ENCODE results near the gene CCT3. TPM values are rescaled to one million over a fixed set of nuclear protein-coding genes. Genes with fewer than 3 reads are reported as not detected.

Gene CCT3
- total RNA-seq, 4 donors from 2014 or later, result 91.4 to 198 (median 149) TPM

DNA sequence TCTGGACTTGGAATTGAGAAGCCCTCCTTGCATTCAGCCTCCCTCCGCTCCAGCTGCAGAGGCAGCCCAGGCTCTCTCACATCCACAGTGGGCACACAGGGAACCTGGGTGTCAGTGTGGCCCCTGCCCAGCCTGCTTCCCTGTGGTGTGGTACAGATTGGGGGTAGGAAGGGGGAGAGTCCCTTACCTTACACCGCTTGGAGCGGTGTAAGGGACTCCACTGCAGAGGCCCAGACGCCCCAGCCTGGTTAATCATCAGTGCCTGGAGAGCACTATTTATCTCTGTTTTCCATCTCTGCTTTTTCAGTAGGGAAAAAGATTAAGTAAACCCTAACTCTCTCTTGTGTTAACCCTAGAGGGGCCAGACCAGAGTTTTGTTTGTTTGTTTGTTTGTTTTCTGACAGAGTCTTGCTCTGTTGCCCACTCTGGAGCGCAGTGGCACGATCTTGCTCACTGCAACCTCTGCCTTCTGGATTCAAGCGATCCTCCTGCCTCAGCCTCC lies 30.1 kb upstream of the CCT3 start:
- no peak for DNase-seq (ENCODE audit: low spot score in 2 of 2)
- peaks cover 32% of the 10 kb centered on the region for H3K27me3 ChIP-seq
- WGBS, result 79% methylated on average over 6 of the region's 7 CpGs
- no peak overlapping the region for H3K27ac ChIP-seq
- no peak for TF ChIP-seq POLR2AphosphoS5 (IDR thresholded peaks at IDR 0.05)
- TF ChIP-seq, protein P1, sequence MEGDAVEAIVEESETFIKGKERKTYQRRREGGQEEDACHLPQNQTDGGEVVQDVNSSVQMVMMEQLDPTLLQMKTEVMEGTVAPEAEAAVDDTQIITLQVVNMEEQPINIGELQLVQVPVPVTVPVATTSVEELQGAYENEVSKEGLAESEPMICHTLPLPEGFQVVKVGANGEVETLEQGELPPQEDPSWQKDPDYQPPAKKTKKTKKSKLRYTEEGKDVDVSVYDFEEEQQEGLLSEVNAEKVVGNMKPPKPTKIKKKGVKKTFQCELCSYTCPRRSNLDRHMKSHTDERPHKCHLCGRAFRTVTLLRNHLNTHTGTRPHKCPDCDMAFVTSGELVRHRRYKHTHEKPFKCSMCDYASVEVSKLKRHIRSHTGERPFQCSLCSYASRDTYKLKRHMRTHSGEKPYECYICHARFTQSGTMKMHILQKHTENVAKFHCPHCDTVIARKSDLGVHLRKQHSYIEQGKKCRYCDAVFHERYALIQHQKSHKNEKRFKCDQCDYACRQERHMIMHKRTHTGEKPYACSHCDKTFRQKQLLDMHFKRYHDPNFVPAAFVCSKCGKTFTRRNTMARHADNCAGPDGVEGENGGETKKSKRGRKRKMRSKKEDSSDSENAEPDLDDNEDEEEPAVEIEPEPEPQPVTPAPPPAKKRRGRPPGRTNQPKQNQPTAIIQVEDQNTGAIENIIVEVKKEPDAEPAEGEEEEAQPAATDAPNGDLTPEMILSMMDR (IDR thresholded peaks at IDR 0.05), result no peak
- TF ChIP-seq EP300 (IDR thresholded peaks at IDR 0.05), result no peak
- no peak for TF ChIP-seq POLR2A (IDR thresholded peaks at IDR 0.05)
- H3K9me3 ChIP-seq, result no peaks in the 10 kb centered on the region
- H3K4me1 ChIP-seq, result peaks cover 14% of the 10 kb centered on the region
- H3K36me3 ChIP-seq, result no peaks in the 10 kb centered on the region
- H3K4me3 ChIP-seq, result no peak overlapping the region

DNA sequence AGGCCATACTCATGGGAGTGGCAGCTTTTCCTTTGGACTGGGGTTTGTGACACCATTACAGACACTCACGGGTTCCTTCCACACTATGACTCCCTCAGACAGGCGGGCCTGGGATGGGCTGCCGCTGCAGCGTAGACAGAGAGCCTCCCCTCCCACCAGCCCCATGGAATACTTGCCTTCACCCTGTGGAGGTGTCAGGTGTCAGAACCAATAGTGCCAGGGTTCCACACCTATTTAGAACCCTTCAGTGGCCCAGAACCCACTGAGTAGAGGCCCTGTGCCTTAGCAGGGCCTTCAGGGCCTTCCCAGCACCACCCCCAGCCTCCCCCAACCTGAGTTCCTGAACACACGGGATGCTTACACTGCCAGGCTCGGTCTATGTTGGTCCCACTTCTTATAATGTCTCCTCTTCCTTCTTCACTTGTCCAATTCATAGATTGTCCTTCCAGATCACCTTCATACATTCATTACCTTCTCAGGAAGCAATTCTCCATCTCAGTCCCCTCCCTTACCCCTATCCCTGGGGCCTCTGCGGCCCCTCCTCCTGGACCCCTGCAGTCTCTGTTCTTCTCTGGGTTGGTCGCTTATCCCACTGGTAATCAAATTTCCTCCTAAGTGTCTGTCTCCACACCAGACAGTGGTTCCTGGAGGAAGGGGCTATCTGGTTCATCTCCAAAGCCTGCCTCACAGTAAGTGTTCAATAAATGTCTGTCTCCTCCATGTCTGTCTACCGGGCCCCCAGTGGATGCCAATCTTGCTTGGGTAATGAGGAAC lies 29.5 kb upstream of the CCT3 start:
- H3K27ac ChIP-seq, result no peak overlapping the region
- peaks cover 25% of the 10 kb centered on the region for H3K27me3 ChIP-seq
- TF ChIP-seq POLR2A (IDR thresholded peaks at IDR 0.05) (no peak), EP300 (IDR thresholded peaks at IDR 0.05) (no peak), POLR2AphosphoS5 (IDR thresholded peaks at IDR 0.05) (no peak)
- TF ChIP-seq, protein P1 (IDR thresholded peaks at IDR 0.05), result no peak
- WGBS, result 77% methylated on average over 5 of the region's 9 CpGs
- no peaks in the 10 kb centered on the region for H3K9me3 ChIP-seq
- DNase-seq (ENCODE audit: low spot score in 2 of 2), result no peak
- no peak overlapping the region for H3K4me3 ChIP-seq
- H3K4me1 ChIP-seq, result peaks cover 14% of the 10 kb centered on the region
- no peaks in the 10 kb centered on the region for H3K36me3 ChIP-seq

DNA sequence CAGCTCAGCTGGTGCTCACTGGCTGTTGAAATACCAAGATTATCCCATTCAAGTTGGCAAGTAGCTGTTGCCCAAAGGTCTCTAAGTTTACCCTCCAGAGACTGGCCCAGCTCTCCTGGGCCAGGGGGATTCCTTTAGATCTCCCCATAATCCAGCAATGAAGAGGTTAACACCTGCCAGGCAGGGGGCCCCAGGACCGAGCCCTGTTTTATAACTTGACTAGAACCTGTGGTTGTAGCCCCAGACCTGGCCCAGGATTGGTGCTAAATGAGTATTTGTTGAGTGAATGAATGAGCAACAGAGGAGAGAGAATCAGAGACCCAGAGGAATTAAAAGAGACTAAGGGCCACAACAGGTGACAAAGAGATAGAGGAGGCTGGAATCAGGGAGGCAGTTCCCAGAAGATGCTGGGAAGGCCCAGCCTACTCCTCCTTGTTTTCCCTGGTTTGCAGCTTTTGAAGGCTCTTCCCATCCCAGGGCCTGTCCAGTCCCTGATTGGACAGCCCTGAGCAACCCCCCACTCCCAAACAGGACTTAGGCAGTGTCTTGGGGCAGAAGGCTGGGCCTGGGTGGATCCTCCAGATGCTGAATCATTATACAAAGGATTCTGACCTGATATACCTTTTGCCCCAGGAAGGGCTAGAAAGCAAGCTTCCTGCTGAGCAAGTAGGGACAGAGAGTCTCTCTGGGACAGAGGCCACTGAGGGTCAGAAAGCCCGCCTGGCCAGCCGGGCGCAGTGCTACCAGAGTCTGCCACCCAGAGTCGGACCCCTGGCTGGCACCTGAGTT lies 28.5 kb upstream of the CCT3 start:
- 77% methylated on average over 5 of the region's 5 CpGs for WGBS
- Histone ChIP-seq H3K9me3 (no peaks in the 10 kb centered on the region), H3K4me3 (no peak overlapping the region), H3K4me1 (peaks cover 14% of the 10 kb centered on the region), H3K27ac (no peak overlapping the region), H3K36me3 (no peaks in the 10 kb centered on the region), H3K27me3 (peaks cover 22% of the 10 kb centered on the region)
- DNase-seq (ENCODE audit: low spot score in 2 of 2), result no peak
- TF ChIP-seq EP300 (IDR thresholded peaks at IDR 0.05), result no peak
- no peak for TF ChIP-seq POLR2A (IDR thresholded peaks at IDR 0.05)
- TF ChIP-seq, protein P1 (IDR thresholded peaks at IDR 0.05), result no peak
- no peak for TF ChIP-seq POLR2AphosphoS5 (IDR thresholded peaks at IDR 0.05)

DNA sequence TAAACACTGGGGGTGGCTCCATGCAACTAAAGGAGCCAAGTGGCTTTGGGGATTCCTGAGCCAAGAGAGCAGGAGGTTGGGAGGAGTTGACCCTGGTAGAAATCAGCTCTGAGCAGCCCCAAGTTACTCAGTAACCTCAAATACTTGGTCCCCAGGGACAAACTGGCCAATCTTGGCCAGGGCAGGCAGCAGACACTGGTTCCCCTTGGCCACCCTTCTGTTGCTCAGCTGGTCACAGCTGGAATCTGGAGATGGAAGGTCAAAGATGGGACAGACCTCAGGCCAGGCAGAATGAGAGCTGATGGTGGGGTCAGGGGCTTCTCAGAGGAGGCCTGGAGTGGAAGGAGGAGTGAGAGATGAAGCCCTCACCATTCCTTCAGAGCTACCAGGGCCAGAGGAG lies 27.7 kb upstream of the CCT3 start:
- Histone ChIP-seq H3K4me3 (no peak overlapping the region), H3K27me3 (peaks cover 22% of the 10 kb centered on the region), H3K4me1 (peaks cover 14% of the 10 kb centered on the region), H3K9me3 (no peaks in the 10 kb centered on the region), H3K27ac (no peak overlapping the region), H3K36me3 (no peaks in the 10 kb centered on the region)
- no peak for DNase-seq (ENCODE audit: low spot score in 2 of 2)
- TF ChIP-seq, protein P1 (IDR thresholded peaks at IDR 0.05), result no peak
- TF ChIP-seq POLR2A (IDR thresholded peaks at IDR 0.05) (no peak), POLR2AphosphoS5 (IDR thresholded peaks at IDR 0.05) (no peak), EP300 (IDR thresholded peaks at IDR 0.05) (no peak)

DNA sequence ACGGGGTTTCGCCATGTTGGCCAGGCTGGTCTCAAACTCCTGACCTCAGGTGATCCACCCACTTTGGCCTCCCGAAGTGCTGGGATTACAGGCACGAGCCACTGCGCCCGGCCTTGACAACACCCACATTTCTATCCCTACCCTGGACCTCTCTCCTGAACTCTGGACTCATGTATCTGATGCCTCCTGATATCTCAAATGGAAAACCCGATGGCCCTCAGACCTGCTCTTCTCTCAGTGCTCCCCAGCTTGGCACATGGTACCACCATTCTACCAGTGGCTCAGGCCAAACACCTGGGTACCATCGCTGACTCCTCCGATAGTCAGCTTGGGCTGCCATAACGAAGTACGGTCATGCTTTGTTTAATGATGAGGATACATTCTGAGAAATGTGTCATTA lies 22.4 kb upstream of the CCT3 start:
- H3K36me3 ChIP-seq, result no peaks in the 10 kb centered on the region
- DNase-seq (ENCODE audit: low spot score in 2 of 2), result no peak
- H3K27me3 ChIP-seq, result peaks cover 29% of the 10 kb centered on the region
- no peak overlapping the region for H3K27ac ChIP-seq
- no peaks in the 10 kb centered on the region for H3K9me3 ChIP-seq
- H3K4me3 ChIP-seq, result no peak overlapping the region
- TF ChIP-seq, protein P1 (IDR thresholded peaks at IDR 0.05), result no peak
- TF ChIP-seq POLR2A (IDR thresholded peaks at IDR 0.05) (no peak), EP300 (IDR thresholded peaks at IDR 0.05) (no peak), POLR2AphosphoS5 (IDR thresholded peaks at IDR 0.05) (no peak)
- WGBS, result 95% methylated on average over 11 of the region's 11 CpGs
- peaks cover 7% of the 10 kb centered on the region for H3K4me1 ChIP-seq
